HG02852 (cell line): Measurements from ENCODE around the gene ZNF502.

Source experiments
- ATAC-seq: cut with Tn5 transposase; IDR thresholded peaks from one replicate; pipeline ENCODE4 v1.9.1; 2021; ENCODE audit warnings: mild to moderate bottlenecking, moderate library complexity; ENCODE audit not compliant: unreplicated experiment

Gene ZNF502

DNA sequence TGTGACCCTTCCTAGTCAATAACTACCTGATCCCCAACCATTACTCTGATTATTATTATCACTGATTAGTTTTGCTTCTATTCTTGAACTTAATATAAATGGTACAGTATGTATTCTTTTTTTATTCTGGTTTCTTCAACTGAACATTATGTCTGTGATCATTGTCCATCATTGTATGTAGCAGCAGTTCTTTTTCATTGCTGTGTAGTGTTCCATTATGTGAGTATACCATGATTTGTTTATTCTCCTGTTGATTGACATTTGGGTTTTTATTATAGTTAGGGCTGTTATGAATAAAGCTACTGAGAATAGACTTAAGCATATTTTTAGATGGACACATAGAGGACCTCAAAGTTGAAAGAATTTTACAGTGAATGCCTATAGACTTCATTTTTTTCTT is 51.8 kb downstream of the ZNF502 start:
- no peak for ATAC-seq

- ATAC-seq = no peak
These were observed 59.1 kb downstream of the ZNF502 start for GRCh38 chr3:44771424-44772098.

- no peak for ATAC-seq
These were observed 59.6 kb downstream of the ZNF502 start for GRCh38 chr3:44772099-44772442.
